Right lobe of liver (tissue), 4 donors: ENCODE results near the gene CDC25B.

Experiments used
- CTCF ChIP-seq, 4 donors: fragments of 200-600 bp in 3 of 4; fragments of 450-650 bp in 1 of 4; IDR thresholded peaks; one replicate each; pipeline versions ENCODE4 v1.5.1 to v1.8.0; 2016 to 2022; ENCODE audit warnings: antibody characterized with exemption in 4 of 4, mild to moderate bottlenecking in 2 of 4
- POLR2A ChIP-seq: fragments of 450-650 bp; IDR thresholded peaks from one replicate; pipeline ENCODE4 v1.6.1; 2017; ENCODE audit warnings: antibody characterized with exemption, mild to moderate bottlenecking
- donor health status: DM: no; HTN: no; CAD: no.
- donor health status: DM: no; HTN: no; CAD: no.
- donor health status: DM: no; HTN: yes; CAD: no.

GRCh38 chr20:3767110-3767426, 29.0 kb upstream of the CDC25B start:
- TF ChIP-seq CTCF (IDR thresholded peaks at IDR 0.05) (no peak), POLR2A (no peak)
